GM12801 (cell line): Measurements from ENCODE around the gene CYTH3.

Experiments
- TF ChIP-seq, protein P1 (sequence below): IDR thresholded peaks from one replicate; pipeline ENCODE4 v1.5.1; 2011; ENCODE audit warnings: control low read depth; ENCODE audit not compliant: insufficient read length; ENCODE audit errors: extremely low read depth

CYTH3 gene

DNA sequence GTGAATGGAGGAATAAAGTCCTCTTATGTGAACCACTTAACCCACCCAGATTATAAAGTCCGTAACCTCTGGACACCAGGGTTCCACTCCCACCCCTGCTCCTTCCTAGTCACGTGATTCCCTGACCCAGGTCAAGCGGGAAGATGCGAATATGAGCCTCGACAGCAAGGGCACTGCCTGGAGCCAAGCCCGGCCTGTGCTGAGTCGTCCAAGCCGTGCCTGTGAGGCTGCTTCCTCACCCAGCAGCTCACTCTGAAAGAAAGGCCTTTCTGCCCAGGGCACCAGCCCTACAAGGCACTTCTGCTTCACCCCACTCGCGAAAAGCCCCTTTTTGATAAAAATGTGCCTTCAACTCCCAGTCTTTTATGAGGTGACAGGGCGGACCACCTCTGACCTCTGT is 85.8 kb downstream of the CYTH3 start:
- TF ChIP-seq, protein P1, sequence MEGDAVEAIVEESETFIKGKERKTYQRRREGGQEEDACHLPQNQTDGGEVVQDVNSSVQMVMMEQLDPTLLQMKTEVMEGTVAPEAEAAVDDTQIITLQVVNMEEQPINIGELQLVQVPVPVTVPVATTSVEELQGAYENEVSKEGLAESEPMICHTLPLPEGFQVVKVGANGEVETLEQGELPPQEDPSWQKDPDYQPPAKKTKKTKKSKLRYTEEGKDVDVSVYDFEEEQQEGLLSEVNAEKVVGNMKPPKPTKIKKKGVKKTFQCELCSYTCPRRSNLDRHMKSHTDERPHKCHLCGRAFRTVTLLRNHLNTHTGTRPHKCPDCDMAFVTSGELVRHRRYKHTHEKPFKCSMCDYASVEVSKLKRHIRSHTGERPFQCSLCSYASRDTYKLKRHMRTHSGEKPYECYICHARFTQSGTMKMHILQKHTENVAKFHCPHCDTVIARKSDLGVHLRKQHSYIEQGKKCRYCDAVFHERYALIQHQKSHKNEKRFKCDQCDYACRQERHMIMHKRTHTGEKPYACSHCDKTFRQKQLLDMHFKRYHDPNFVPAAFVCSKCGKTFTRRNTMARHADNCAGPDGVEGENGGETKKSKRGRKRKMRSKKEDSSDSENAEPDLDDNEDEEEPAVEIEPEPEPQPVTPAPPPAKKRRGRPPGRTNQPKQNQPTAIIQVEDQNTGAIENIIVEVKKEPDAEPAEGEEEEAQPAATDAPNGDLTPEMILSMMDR = no peak

DNA sequence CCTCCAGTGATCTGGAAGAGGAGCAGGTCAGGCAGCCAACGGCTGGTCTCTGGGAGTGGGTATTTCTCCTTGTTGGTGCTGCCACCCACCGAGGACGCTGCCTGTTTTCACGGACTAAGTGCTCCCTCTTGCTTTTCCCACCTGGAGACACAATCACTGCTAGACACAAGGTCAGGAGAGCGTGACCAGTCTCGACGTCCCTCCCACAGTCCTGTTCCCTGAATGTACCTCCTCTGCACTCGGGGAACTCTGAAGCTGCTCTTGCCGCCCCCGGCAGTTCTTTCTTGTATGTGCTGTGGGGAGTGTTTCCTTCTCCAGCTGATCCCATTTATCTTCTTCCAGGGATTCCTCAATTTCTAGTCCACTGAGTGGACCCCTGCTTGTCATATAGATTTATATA is 89.4 kb downstream of the CYTH3 start:
- TF ChIP-seq, protein P1 = no peak

DNA sequence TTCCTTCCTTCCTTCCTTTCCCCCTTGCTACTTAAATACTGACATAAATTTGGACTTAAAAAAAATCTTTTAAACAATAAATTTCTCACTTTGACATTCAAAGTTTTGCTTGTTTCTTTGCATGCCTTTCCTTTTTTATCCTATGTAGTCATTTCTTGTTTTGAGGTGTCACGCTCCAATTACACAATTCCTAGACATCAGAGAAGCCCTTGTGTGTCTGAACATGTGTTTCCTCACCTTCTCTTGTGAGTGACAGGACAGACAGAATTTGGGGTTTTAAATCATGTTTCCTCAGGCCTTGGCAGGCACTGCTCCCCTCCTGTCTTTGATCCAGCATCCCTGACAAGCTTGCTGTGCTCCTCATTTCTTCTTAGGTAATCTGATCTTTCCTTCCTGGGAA is 91.3 kb downstream of the CYTH3 start:
- TF ChIP-seq, protein P1 = no peak

DNA sequence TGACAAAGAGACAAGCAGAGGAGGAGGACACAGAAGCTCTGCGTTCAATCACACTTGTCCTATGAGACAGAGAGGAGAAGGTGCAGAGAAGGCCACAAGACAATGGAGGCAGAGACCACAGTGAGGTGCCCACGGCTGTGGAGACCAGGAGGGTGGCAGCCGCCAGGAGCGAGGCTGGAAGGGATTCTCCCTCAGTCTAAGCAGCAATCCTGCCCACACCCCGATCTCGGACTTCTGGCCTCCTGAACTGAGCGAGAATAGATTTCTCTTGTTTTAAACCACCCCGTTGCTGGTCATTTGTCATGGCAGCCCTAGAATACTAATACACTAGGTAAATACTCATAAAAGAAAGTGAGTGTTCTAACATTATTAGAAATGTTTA is 92.1 kb downstream of the CYTH3 start:
- TF ChIP-seq, protein P1 = no peak

DNA sequence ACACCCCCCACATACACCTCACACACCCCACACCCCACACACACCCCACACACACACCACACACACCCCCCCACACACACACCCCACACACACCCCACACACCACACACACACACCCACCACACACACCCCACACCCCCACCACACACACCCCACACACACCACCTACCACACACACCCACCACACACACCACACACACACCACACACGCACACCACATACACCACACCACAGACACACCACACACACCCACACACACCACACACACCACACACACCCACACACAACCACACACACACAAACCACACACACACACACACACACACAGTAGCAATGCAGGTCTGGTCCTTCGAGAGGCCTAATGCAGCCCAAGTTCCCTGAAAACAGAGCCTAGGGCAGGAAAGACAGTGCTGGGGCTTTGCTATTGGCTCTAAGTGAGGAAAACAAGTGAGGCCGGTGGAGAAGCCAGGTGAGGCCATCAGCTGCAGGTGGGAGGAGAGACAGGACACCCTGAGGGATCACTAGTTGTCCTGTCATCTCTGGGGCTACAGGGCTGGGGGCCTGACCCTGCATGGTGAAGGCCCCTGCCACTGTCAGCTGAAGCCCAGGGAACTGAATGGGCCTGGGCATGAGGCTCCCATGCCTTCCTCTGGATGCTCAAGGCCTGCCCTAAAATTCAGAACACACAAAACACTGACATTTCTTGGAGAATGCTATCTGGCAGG is 92.6 kb downstream of the CYTH3 start:
- TF ChIP-seq, protein P1 = no peak

DNA sequence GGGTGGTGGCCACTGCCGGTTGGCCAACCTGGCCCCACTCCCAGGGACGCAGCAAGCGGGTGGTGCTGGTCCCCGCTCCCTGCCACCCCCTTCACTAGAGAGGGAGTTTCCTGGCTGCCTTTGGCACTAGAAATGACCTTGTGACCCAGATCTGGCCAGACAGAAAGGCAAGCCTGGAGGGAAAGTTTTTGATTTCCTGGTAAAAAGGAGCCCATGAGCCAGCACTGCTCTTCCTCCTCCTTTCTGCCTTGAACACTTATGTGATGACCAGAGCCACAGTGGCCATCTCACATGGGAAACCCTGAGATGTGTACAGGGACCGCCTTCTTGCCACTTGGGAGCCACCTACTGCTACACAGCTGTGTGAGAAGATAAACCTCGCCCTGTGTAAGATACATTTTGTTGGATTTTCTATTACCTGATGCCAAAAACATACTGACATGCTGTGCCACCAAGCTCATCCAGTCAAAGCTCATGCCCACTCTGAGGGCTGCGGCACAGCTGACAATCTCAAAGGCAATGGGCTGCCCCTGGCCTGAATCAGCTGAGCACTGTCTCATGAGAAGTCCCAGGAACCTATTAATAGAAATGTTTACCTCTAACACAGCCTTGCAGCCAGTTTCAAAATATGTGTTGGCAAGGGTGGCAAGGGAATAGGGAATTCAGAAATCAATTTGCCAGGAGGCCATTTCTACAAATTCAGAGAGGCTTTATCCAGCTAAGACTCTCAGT is 94.0 kb downstream of the CYTH3 start:
- TF ChIP-seq, protein P1 = no peak

DNA sequence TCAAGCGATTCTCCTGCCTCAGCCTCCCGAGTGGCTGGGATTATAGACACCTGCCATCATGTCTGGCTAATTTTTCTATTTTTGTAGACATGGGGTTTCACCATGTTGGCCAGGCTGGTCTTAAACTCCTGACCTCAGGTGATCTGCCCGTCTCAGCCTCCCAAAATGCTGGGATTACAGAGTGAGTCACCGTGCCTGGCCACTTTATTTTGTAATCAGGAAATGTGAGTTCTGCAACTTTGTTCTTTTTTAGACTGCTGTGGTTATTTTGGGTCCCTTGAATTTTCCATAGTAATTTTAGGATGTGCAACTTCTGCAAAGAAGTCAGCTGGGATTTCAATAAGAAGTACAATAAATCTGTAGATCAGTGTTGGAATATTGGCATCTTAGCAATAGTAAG is 96.8 kb downstream of the CYTH3 start:
- TF ChIP-seq, protein P1 = no peak
